ENCODE data around the gene STEAP4. TPM values are rescaled to one million over a fixed set of nuclear protein-coding genes. Genes with fewer than 3 reads are reported as not detected.

The STEAP4 gene
- total RNA-seq, 2 donors from 2014 or later = 14.3 to 14.8 TPM

- 73 to 80% methylated on average over 5 of the region's 5 CpGs for WGBS, 2 donors
- Histone ChIP-seq H3K4me3 (no peak overlapping the region), H3K27me3 (no peaks in the 10 kb centered on the region), H3K36me3 (replicated peaks in 1 of 2; ENCODE audit: insufficient read depth in 1 of 2, low read depth in 2 of 2) (no peaks in the 10 kb centered on the region), H3K27ac (no peak overlapping the region), H3K4me1 (peaks cover 21% of the 10 kb centered on the region), H3K9me3 (no peaks in the 10 kb centered on the region)
- no peak for DNase-seq
- intact Hi-C loops (cut with DNase I) = no loop called here
- TF ChIP-seq POLR2A (IDR thresholded peaks at IDR 0.05) = no peak
- no peak for TF ChIP-seq CTCF (IDR thresholded peaks at IDR 0.05)
- no peak for ATAC-seq
Observed at GRCh38 chr7:88230646-88231045, 76.0 kb downstream of the STEAP4 start.

- no peak for ATAC-seq
- TF ChIP-seq POLR2A (IDR thresholded peaks at IDR 0.05) (no peak), CTCF (IDR thresholded peaks at IDR 0.05) (no peak)
- Histone ChIP-seq H3K36me3 (replicated peaks in 1 of 2; ENCODE audit: insufficient read depth in 1 of 2, low read depth in 2 of 2) (no peaks in the 10 kb centered on the region), H3K4me1 (peaks cover 33% of the 10 kb centered on the region), H3K9me3 (no peaks in the 10 kb centered on the region), H3K4me3 (no peak overlapping the region), H3K27ac (no peak overlapping the region), H3K27me3 (no peaks in the 10 kb centered on the region)
- no peak for DNase-seq
- 96% methylated on average over 4 of the region's 4 CpGs for WGBS, 2 donors
- intact Hi-C loops (cut with DNase I) = no loop called here
Observed at GRCh38 chr7:88229302-88229995, 77.2 kb downstream of the STEAP4 start.

GRCh38 chr7:88226886-88227516 lies 79.7 kb downstream of the STEAP4 start:
- Histone ChIP-seq H3K4me3 (no peak overlapping the region), H3K27ac (peak overlapping the region; percentile 59 to 80 (median 68)), H3K9me3 (no peaks in the 10 kb centered on the region), H3K36me3 (replicated peaks in 1 of 2; ENCODE audit: insufficient read depth in 1 of 2, low read depth in 2 of 2) (no peaks in the 10 kb centered on the region), H3K4me1 (peaks cover 35% of the 10 kb centered on the region), H3K27me3 (no peaks in the 10 kb centered on the region)
- 16 to 32% methylated on average over 6 of the region's 6 CpGs for WGBS, 2 donors
- ATAC-seq (peak; percentile 97), DNase-seq (peak; percentile 63 to 81 (median 76))
- TF ChIP-seq POLR2A (IDR thresholded peaks at IDR 0.05) = peak in 2 of 3 donors; percentile 10 to 11
- peak in 1 of 7 experiments; percentile 11 for TF ChIP-seq CTCF (IDR thresholded peaks at IDR 0.05)
- intact Hi-C loops (cut with DNase I) = no loop called here

GRCh38 chr7:88226201-88226600 lies 80.5 kb downstream of the STEAP4 start:
- Histone ChIP-seq H3K9me3 (no peaks in the 10 kb centered on the region), H3K4me1 (peaks cover 36% of the 10 kb centered on the region), H3K36me3 (replicated peaks in 1 of 2; ENCODE audit: insufficient read depth in 1 of 2, low read depth in 2 of 2) (no peaks in the 10 kb centered on the region), H3K27ac (peak overlapping the region in 3 of 4 donors; percentile 62 to 80 (median 75)), H3K27me3 (no peaks in the 10 kb centered on the region), H3K4me3 (no peak overlapping the region)
- no peak for TF ChIP-seq POLR2A (IDR thresholded peaks at IDR 0.05)
- ATAC-seq (no peak), DNase-seq (no peak)
- whole genome bisulfite sequencing, 2 donors = 68 to 72% methylated on average over 4 of the region's 4 CpGs
- intact Hi-C loops (cut with DNase I) = no loop called here

- intact Hi-C loops (cut with DNase I) = no loop called here
- H3K27ac ChIP-seq = peak overlapping the region in 1 of 4 donors; percentile 33
- 23 to 35% methylated on average over 2 of the region's 2 CpGs for WGBS, 2 donors
Observed at GRCh38 chr7:88224601-88225275, 82.0 kb downstream of the STEAP4 start.

More at GRCh38 chr7:88224601-88225275, 82.0 kb downstream of the STEAP4 start:
- Histone ChIP-seq H3K4me1 (peaks cover 43% of the 10 kb centered on the region), H3K4me3 (no peak overlapping the region), H3K36me3 (replicated peaks in 1 of 2; ENCODE audit: insufficient read depth in 1 of 2, low read depth in 2 of 2) (no peaks in the 10 kb centered on the region), H3K9me3 (no peaks in the 10 kb centered on the region), H3K27me3 (no peaks in the 10 kb centered on the region)
- TF ChIP-seq POLR2A (IDR thresholded peaks at IDR 0.05) (no peak), CTCF (IDR thresholded peaks at IDR 0.05) (no peak)
- no peak for DNase-seq
- ATAC-seq = no peak
